Sciatic nerve (tissue), 2 donors: ENCODE data around the gene RHO. TPM values are rescaled to one million over a fixed set of nuclear protein-coding genes. Genes with fewer than 3 reads are reported as not detected.
A peak's percentile ranks its signal among the peaks of the same experiment; 100 is the strongest.
"Not testable (repeated sequence)": the region's sequence is repeated elsewhere in the genome, so short reads cannot be mapped to it uniquely, and the experiment has no call there.

ENCODE experiments used
- ATAC-seq: fragments of 200-7000 bp; cut with Tn5 transposase; one replicate; pipeline ENCODE4 v1.9.1; 2020; ENCODE audit warnings: mild to moderate bottlenecking, moderate library complexity
- DNase-seq: peaks from one replicate; pipeline ENCODE4 v3.0.0-alpha.2; 2020; ENCODE audit warnings: low spot score
- intact Hi-C: fragments of 100-400 bp; cut with DNase I; formaldehyde crosslinking; loops from one replicate; pipeline ENCODE4 v1.14.2; 2022
- total RNA-seq: library from RNA; stranded (reverse); fragmentation: NEBNext Ultra II Directional; extraction: Animal tissue kit (Norgen Biotek cat#: 25700); gene quantifications from one replicate; pipeline ENCODE4 v1.2.1, GENCODE V29; 2021
- donor health status: DM: no; HTN: no; CAD: no.
- donor health status: DM: no; HTN: no; CAD: no.

The RHO gene
- not detected for total RNA-seq

DNA sequence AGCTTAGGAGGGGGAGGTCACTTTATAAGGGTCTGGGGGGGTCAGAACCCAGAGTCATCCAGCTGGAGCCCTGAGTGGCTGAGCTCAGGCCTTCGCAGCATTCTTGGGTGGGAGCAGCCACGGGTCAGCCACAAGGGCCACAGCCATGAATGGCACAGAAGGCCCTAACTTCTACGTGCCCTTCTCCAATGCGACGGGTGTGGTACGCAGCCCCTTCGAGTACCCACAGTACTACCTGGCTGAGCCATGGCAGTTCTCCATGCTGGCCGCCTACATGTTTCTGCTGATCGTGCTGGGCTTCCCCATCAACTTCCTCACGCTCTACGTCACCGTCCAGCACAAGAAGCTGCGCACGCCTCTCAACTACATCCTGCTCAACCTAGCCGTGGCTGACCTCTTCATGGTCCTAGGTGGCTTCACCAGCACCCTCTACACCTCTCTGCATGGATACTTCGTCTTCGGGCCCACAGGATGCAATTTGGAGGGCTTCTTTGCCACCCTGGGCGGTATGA lies at the start of gene RHO:
Gene RHO, plus strand, starts transcription at position 51 of the 512 bp plus-strand sequence. Its CDS starts 95 bp downstream, at position 146.
- intact Hi-C loops: no loop called here
- no peak for ATAC-seq
- DNase-seq: no peak

DNA sequence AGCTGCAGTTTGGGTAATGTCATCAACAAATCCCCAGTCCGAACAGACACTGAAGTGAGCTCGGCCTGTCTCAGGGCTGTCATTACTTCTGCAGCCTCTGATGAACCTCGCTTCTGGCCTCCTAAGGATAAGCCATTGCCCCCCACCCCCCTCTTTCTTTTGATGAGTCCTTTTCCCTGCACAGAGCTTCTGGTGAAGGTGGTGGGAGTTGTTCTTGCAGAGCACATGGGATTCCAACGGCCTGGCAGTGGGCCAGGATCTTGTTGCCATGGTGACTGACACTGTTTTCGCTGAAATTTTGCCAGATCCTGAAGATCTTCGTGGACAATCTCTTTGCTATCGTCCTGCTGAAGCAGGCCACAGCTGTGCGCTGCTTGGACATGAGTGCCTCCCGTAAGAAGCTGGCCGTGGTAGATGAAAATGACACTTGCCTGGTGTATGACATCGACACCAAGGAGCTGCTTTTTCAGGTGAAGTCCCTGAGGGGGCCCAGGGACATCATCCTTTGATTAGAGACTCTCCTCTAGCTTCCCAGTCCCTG lies 47.1 kb upstream of the RHO start:
- peak; percentile 42 for ATAC-seq
- DNase-seq: peak; percentile 76
- intact Hi-C loops: loop anchor here (10.0 kb wide), 1 partner anchor 344 kb away; no protein-coding TSS in a partner anchor

DNA sequence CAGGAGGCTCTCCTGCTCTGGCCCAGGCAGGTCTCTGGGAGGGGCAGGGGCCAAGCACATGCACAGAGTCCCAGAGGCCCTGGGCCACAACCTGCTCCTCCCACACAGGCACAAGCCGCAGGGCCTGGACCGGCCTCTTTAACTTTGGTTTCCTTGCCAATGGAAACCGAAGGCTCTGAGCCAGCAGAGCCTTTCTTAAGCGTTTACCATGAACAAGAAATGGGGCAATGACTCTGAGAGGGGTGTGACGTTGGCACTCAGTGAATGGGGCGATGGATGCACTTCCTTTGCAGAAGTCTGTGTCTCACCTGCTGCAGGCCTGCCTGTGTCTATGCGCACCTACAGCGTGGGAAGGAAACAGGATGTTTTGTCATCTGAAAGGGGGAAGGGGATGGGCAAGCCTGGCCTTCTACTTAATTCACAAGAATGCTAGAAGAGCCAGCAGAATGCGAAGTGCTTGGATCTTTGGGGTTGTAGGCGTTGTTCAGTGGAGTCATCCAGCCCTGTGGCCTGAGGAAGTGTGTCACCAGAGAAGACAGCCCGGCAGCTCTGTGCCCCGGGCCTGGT lies 46.6 kb upstream of the RHO start:
- DNase-seq (peak; percentile 70), ATAC-seq (peak; percentile 86)
- intact Hi-C loops: loop anchor here (10.0 kb wide), 1 partner anchor 343 kb away; no protein-coding TSS in a partner anchor

DNA sequence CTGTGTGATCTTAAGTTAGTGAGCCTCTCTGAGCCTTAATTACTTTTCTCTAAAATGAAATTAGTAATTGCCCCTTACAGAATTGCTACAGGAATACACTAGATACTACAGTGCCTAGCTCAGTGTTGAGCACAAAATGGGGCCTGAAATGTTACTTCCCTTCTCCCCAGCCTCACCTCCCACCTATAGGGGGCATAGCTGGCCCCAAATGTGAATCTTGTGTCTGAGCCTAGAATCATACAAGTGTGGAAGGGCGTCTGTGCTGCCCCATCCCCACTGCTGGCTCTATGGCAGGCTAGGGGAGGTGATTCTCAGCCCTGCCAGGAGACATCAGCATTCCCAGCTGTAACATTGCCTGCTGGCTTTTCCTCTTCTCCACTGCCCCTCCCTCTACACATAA lies 45.7 kb upstream of the RHO start:
- DNase-seq (no peak), ATAC-seq (no peak)
- intact Hi-C loops: loop anchor here (10.0 kb wide), 1 partner anchor 342 kb away; no protein-coding TSS in a partner anchor

DNA sequence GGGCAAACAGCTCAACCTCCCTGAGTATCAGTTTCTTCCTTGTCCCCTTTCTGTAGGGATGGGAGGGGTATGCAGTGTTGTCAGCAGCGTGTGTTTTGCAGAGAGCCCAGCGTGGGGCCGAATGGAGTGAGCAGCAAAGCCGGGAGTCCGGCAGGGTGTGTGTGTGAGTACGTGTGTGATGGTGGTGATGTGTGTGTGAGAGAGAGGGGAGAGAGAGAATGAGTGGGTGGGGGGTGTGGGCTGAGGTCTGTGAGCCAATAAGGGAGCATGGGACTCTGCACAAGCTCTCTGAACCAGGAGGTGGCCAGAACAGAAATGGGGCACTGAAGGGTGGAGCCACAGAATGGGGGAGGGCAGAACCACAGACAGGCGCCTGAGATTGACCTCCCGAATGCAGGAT lies 44.6 kb upstream of the RHO start:
- no peak for DNase-seq
- intact Hi-C loops: loop anchor here (10.0 kb wide), 1 partner anchor 341 kb away; no protein-coding TSS in a partner anchor
- no peak for ATAC-seq

DNA sequence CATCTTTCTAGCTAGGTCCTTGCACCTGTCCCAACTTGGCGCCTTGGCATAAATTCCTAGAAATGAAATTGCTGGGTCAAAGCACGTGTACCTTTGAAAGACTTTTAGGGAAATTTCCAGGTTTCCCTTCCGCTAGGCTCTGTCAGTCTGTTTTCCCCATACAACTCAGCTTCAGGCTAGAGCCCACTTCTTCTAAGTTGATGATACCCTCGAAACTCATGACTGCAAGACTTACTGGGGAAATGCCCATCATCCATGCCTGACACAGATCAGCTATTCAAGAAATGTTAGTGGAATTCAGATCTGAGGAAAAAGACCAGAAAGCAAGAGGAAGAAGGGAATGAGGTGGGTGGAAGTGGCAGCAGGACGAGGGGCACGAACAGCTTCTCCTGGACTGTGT lies 43.3 kb upstream of the RHO start:
- ATAC-seq, DNase-seq: not testable (repeated sequence)
- intact Hi-C loops: loop anchor here (10.0 kb wide), 1 partner anchor 340 kb away; no protein-coding TSS in a partner anchor

DNA sequence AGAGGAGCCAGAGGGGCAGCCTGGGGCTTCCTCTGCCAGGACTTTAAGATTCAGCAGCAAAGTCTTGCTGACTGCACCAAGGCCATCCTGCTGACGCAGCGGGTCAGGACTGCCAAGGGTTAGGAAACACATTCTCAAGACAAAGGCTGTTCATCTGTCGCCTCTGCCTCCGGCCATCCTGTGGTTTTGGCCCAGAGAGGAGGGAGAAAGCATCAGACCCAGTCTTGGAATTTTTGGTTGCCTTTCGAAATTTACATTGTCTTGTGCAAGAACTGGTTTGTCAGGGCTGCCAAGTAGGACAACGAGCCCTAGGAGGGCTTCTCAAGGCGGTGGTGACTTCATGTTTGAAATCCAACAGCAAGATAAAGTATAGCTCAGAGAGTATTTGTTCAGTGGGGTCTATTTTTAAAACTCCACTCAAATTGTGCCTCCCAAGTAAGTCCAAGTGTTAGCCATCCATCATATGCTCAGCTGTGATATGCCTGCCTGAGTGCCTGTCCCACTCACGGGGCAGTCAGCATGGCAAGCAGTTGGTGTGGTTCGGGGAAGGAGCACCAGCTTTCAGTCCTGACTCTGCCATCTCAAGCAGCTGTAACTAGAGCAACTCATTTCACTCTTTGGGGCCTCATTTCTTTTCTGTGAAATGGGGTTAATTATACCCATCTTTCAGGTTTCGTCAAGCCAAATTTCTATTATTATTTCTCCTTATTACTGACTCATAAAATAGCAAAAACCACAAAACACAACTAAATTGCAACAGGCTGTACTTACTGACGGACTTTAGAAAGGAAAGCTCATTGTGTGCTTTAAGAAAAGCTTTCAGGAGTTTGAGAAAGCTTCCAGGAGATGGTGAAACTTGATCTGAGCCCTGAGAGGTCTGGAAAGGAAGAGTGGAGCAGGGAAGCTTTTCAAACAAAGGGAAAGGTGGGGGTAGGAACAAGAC lies 42.4 kb upstream of the RHO start:
- intact Hi-C loops: loop anchor here (10.0 kb wide), 1 partner anchor 339 kb away; no protein-coding TSS in a partner anchor
- DNase-seq: peak; percentile 85
- ATAC-seq: peak; percentile 74

DNA sequence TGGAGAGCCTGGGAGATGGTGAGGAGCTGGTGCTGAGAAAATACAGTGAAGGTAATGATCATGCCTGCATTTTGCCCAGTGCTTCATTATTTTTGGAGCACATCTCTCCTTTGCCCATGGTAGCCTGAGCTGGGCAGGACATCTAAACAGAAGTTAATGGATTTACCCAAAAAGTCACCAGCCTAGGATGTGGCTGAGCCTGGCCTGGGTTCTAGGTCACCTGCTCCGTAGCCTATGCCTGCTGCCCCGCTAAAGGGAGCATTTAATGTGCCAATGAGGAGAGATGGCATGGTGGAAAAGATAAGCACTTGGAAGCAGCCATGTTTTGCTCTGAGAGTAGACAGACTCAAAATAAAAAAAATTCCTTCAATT lies 41.8 kb upstream of the RHO start:
- ATAC-seq (no peak), DNase-seq (no peak)
- intact Hi-C loops: loop anchor here (10.0 kb wide), 1 partner anchor 338 kb away; no protein-coding TSS in a partner anchor

DNA sequence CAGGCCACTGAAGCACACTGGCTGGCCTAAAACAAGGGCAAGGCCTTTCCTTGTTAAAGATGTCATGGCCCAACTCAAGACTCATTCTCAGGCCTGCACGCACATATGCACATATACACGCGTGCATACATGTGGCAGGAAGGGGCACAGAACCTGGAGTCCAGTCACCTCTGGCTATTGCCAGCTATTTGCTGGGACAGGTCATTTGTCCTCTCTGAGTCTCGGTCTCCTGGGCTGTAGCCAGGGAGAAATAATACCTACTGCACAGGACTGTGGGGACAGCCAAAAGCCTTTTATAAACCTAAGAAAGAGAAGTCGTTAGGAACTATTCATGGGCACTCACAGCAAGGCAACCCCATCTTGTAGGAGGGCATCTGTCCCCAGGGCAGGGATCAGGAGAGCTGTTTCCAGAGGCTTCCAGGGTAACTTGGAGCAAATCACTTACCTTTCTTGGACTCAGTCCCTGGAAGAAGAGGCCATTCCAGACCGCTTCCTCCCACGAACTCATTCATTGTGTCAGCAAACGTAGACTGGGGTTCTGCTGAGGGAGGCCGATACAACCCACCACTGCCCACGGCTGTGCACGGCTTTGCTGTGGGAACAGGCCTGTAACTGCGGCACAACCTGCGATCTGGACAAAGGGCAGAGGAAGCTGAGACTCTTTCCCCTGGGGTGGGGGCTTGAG lies 41.1 kb upstream of the RHO start:
- DNase-seq (no peak), ATAC-seq (no peak)
- intact Hi-C loops: loop anchor here (10.0 kb wide), 1 partner anchor 337 kb away; no protein-coding TSS in a partner anchor

DNA sequence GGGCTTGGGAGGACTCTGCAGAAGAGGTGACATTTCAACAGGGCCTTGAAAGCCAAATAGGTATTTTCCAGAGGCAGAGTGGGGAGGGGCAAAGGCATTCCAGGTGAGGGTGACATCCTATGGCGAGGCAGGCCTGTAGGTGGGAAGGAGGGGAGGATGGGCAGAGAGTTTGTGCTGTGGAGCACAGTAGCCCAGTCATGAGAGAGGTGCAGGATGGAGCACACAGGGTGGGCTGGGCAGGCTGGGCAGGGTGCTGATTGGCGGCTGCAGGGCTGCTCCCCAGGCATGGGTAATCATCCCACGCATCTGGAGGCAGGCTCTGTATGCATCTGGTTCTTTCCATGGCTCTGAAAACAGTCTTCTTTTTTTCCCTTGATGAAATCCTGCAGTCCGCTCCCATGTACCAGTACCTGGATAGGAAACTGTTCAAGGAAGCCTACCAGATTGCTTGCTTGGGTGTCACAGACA lies 40.5 kb upstream of the RHO start:
- not testable (repeated sequence) for DNase-seq, ATAC-seq
- intact Hi-C loops: loop anchor here (10.0 kb wide), 1 partner anchor 337 kb away; no protein-coding TSS in a partner anchor

DNA sequence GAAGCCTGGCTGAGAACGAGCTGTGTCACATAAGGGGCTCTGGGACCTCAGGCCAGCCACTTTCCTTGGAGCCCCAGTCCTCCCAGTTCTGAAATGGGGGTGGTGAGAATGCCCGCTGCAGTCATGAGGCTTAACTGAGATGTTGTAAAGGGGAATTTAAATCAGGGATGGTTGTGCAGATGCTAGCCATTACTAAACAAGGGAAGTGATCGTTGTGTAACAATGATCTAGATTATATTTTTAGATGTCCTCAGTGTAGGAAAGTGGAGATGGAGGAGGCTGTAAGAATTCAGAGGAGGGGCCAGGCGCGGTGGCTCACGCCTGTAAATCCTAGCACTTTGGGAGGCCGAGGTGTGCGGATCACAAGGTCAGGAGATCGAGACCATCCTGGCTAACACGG lies 39.2 kb upstream of the RHO start:
- intact Hi-C loops: loop anchor here (10.0 kb wide), 1 partner anchor 336 kb away; no protein-coding TSS in a partner anchor
- ATAC-seq, DNase-seq: not testable (repeated sequence)

DNA sequence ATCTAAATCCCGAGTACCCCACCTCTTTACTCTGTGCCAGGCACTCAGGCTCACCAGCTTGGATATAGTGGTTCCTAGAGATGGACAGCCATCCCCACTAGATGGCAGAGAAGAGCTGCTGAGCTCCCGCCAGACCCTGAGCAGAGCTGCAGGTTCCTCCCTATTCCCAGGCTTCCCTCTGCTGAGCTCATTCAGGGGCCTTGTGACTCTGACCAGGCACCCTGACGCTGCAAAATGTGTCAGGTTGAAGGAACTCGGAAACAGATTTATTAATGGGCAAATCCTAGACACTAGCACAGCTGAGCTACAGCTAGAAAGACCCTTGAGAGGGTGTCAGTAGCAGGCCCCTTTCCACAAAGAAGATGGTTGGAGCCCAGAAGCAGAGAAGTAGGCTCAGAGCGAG lies 38.2 kb upstream of the RHO start:
- DNase-seq: peak; percentile 89
- peak; percentile 91 for ATAC-seq
- intact Hi-C loops: loop anchor here (5.0 kb wide), 1 partner anchor 112 kb away; no protein-coding TSS in a partner anchor

DNA sequence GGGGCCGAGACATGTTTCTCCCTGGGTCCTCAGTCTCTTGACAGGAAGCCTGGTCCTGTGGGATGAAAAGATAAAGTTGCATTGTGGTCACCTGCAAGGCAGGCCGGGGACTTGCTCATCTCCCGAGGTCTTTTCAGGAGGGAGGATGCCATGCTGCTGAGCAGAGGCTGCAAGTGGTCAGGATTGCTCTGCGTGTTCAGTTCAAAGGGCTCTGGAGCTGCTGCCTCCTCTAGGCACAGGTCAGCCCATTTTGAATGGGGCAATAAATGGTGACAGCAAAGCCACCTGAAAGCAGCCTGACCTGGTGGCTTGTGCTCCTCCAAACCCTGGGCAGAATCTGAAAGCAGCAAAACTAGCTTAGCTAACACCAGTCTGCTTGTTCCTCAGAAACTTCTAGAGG lies 37.4 kb upstream of the RHO start:
- ATAC-seq: not testable (repeated sequence)
- intact Hi-C loops: loop anchor here (5.0 kb wide), 1 partner anchor 111 kb away; no protein-coding TSS in a partner anchor

DNA sequence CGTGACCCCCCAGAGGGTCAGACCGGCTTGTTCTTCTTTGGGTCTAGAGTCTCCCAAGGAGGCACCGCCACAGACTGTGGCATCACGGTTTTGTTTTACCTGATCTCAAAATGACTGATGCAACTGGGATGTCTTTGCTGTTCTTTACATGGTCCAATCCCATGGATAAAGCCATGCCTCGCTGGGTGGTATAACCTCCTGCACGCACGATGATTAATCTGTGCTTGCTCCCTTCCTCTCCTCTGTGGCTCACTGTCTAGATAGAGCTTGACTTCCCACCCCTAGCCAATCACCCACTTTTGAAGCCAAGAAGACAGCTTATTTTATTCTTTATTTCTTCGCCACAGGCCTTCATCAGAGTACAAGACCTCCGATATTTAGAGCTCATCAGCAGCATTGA lies 36.6 kb upstream of the RHO start:
- intact Hi-C loops: loop anchor here (5.0 kb wide), 1 partner anchor 111 kb away; no protein-coding TSS in a partner anchor
- no peak for ATAC-seq

More for the DNA sequence above, 37.4 kb upstream of the RHO start:
- not testable (repeated sequence) for DNase-seq

DNA sequence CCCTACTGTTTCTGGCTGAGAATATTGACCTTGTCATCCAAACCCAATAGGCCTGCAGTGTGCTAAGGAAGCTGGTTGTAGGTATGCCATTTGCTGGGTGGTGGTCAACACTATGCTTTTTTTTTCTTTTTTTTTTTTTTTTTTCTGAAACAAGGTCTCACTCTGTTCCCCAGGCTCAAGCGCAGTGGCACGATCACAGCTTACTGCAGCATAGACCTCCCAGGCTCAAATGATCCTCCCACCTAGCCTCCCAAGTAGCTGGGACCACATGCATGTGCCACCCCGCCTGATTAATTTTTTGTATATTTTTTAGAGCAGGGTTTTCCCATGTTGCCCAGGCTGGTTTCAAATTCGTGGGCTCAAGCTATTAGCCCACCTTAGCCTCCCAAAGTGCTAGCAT lies 35.7 kb upstream of the RHO start:
- DNase-seq (no peak), ATAC-seq (no peak)
- intact Hi-C loops: loop anchor here (5.0 kb wide), 1 partner anchor 110 kb away; no protein-coding TSS in a partner anchor

More for the DNA sequence above, 36.6 kb upstream of the RHO start:
- no peak for DNase-seq

DNA sequence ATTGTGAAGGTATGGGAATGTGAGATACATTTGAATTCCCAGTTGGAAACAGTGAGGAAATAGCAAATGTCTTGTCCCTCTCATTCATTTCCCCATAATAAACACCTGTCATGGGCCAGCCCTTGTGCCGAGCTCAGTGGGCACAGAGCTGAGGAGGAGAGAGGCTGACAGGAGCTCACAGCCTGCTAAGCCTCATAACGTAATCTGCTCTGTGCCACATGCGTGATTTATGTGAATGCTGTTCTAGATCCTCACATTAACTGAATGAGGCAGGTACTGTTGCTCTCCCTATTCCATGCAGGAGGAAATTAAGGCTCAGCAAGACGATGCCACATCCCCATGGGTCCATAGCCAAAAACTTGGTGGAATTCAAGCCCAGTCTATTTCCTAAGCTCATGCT lies 35.2 kb upstream of the RHO start:
- DNase-seq (no peak), ATAC-seq (no peak)
- intact Hi-C loops: loop anchor here (5.0 kb wide), 1 partner anchor 109 kb away; no protein-coding TSS in a partner anchor

DNA sequence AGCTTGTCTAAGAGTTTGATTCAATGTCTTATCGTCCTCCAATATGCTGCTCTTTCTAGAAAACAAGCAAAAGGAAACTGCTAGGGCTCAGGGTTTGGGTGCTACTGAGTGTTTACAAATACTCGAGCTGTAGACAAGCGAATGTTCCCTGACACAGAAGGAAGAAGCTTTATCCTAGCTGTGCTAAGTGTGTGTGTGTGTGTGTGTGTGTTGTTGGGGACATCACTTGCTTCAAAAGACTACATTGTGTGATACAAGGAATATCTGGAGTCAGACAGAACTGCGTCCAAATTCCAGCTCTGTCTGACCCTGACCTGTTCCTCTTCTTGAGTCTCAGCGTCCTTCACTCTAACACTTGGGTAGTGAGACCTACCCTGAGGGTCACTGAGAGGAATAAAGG lies 33.9 kb upstream of the RHO start:
- not testable (repeated sequence) for DNase-seq
- peak; percentile 8 for ATAC-seq
- intact Hi-C loops: loop anchor here (5.0 kb wide), 1 partner anchor 108 kb away; no protein-coding TSS in a partner anchor
